ENCODE data around the gene TAF6. TPM values are rescaled to one million over a fixed set of nuclear protein-coding genes. Genes with fewer than 3 reads are reported as not detected.

TAF6 gene
- total and polyA plus RNA-seq, 2 experiments from 2014 or later = 56.3 to 141 TPM

GRCh38 chr7:100064162-100064561 lies 55.0 kb downstream of the TAF6 start (continued):
- TF ChIP-seq ZNF462 (CRISPR knock-in tag; IDR thresholded peaks at IDR 0.05) = no peak
- TF ChIP-seq ZNF114 (CRISPR knock-in tag; IDR thresholded peaks at IDR 0.05) = no peak
- TF ChIP-seq NANOG (IDR thresholded peaks at IDR 0.05; ENCODE audit: borderline replicate concordance) = no peak
- no peak for TF ChIP-seq JUNB (IDR thresholded peaks at IDR 0.05; ENCODE audit: unreplicated experiment)
- TF ChIP-seq STAT1 (IDR thresholded peaks at IDR 0.05; ENCODE audit: unreplicated experiment) = no peak
- TF ChIP-seq REST (IDR thresholded peaks at IDR 0.05; ENCODE audit: unreplicated experiment) = no peak
- no peak for TF ChIP-seq POLR2AphosphoS5 (IDR thresholded peaks at IDR 0.05; ENCODE audit: low read depth)
- no peak for TF ChIP-seq EZH2 (IDR thresholded peaks at IDR 0.05; ENCODE audit: low read depth, unreplicated experiment)
- no peak for TF ChIP-seq CREB1 (CRISPR knock-in tag; IDR thresholded peaks at IDR 0.05; ENCODE audit: low read depth)
